GOT3 (cell line): Measurements from ENCODE around the gene RASGRF2.

Source experiments
- DNase-seq: peaks from one replicate; lab custom pipeline; 2025; ENCODE audit warnings: mixed read lengths; lab: John Stamatoyannopoulos, UW

The RASGRF2 gene

GRCh38 chr5:81169924-81170323 is 209.8 kb downstream of the RASGRF2 start:
- DNase-seq, result no peak

GRCh38 chr5:81171769-81172168 is 211.6 kb downstream of the RASGRF2 start:
- DNase-seq, result no peak

GRCh38 chr5:81172710-81173109 is 212.5 kb downstream of the RASGRF2 start:
- no peak for DNase-seq

- no peak for DNase-seq
These were observed 216.9 kb downstream of the RASGRF2 start for GRCh38 chr5:81177061-81177460.

- DNase-seq, result no peak
These were observed 219.8 kb downstream of the RASGRF2 start for GRCh38 chr5:81179959-81180358.

- DNase-seq, result no peak
These were observed 220.8 kb downstream of the RASGRF2 start for GRCh38 chr5:81180780-81181460.

- DNase-seq, result no peak
These were observed 221.6 kb downstream of the RASGRF2 start for GRCh38 chr5:81181576-81182316.

- no peak for DNase-seq
These were observed 222.5 kb downstream of the RASGRF2 start for GRCh38 chr5:81182396-81183390.

- no peak for DNase-seq
These were observed 223.9 kb downstream of the RASGRF2 start for GRCh38 chr5:81183811-81184748.

- no peak for DNase-seq
These were observed 224.6 kb downstream of the RASGRF2 start for GRCh38 chr5:81184749-81185110.

GRCh38 chr5:81187885-81188284 is 227.7 kb downstream of the RASGRF2 start:
- DNase-seq, result no peak

GRCh38 chr5:81188962-81189361 is 228.8 kb downstream of the RASGRF2 start:
- no peak for DNase-seq

GRCh38 chr5:81189875-81190498 is 229.8 kb downstream of the RASGRF2 start:
- no peak for DNase-seq

- no peak for DNase-seq
These were observed 231.7 kb downstream of the RASGRF2 start for GRCh38 chr5:81191726-81192372.

- no peak for DNase-seq
These were observed 232.2 kb downstream of the RASGRF2 start for GRCh38 chr5:81192373-81192750.

- peak; percentile 27 for DNase-seq
These were observed 234.6 kb downstream of the RASGRF2 start for GRCh38 chr5:81194633-81195334.

GRCh38 chr5:81195335-81195929 is 235.3 kb downstream of the RASGRF2 start:
- no peak for DNase-seq

GRCh38 chr5:81202655-81203054 is 242.5 kb downstream of the RASGRF2 start:
- DNase-seq, result no peak

GRCh38 chr5:81203729-81204128 is 243.6 kb downstream of the RASGRF2 start:
- no peak for DNase-seq
